ELF-1 (cell line): Measurements from ENCODE around the gene SUMO3.
"Not testable (repeated sequence)": the region's sequence is repeated elsewhere in the genome, so short reads cannot be mapped to it uniquely, and the experiment has no call there.

Experiments
- DNase-seq: peaks from one replicate; pipeline ENCODE4 v3.0.0-alpha.2; 2016; ENCODE audit warnings: low read depth, low spot score

The SUMO3 gene

GRCh38 chr21:44847261-44848056, 29.6 kb upstream of the SUMO3 start:
- no peak for DNase-seq

- peak; percentile 44 for DNase-seq
Measured at GRCh38 chr21:44846485-44847260, 28.8 kb upstream of the SUMO3 start.

- no peak for DNase-seq
Measured at GRCh38 chr21:44846224-44846484, 28.3 kb upstream of the SUMO3 start.

GRCh38 chr21:44845418-44846223, 27.8 kb upstream of the SUMO3 start:
- DNase-seq = peak; percentile 94

GRCh38 chr21:44844256-44844655, 26.4 kb upstream of the SUMO3 start:
- DNase-seq = peak; percentile 69

GRCh38 chr21:44842721-44843445, 25.0 kb upstream of the SUMO3 start:
- DNase-seq = no peak

- DNase-seq = no peak
Measured at GRCh38 chr21:44842087-44842486, 24.2 kb upstream of the SUMO3 start.

GRCh38 chr21:44840771-44841170, 22.9 kb upstream of the SUMO3 start:
- DNase-seq = no peak

GRCh38 chr21:44838951-44839350, 21.1 kb upstream of the SUMO3 start:
- DNase-seq = no peak

- DNase-seq = no peak
Measured at GRCh38 chr21:44838039-44838895, 20.4 kb upstream of the SUMO3 start.

GRCh38 chr21:44837537-44837936, 19.7 kb upstream of the SUMO3 start:
- no peak for DNase-seq

GRCh38 chr21:44836666-44837471, 19.0 kb upstream of the SUMO3 start:
- DNase-seq = peak; percentile 69

GRCh38 chr21:44836349-44836665, 18.4 kb upstream of the SUMO3 start:
- no peak for DNase-seq

GRCh38 chr21:44835647-44835973, 17.7 kb upstream of the SUMO3 start:
- DNase-seq = no peak

- DNase-seq = no peak
Measured at GRCh38 chr21:44834951-44835646, 17.2 kb upstream of the SUMO3 start.

GRCh38 chr21:44834231-44834950, 16.5 kb upstream of the SUMO3 start:
- DNase-seq = no peak

- DNase-seq = no peak
Measured at GRCh38 chr21:44833663-44834062, 15.8 kb upstream of the SUMO3 start.

- DNase-seq = not testable (repeated sequence)
Measured at GRCh38 chr21:44832516-44833255, 14.8 kb upstream of the SUMO3 start.
